A673 (cell line): ENCODE results near the gene HFM1.
A peak's percentile ranks its signal among the peaks of the same experiment; 100 is the strongest.

Experiments used
- CTCF ChIP-seq: fragments of 300-800, 200-600 bp; sonication (generic); conservative IDR thresholded peaks from 2 replicates; pipeline ENCODE4 v1.5.1; 2017; ENCODE audit warnings: low read depth, mild to moderate bottlenecking, antibody characterized with exemption, low read length, moderate library complexity, mixed read lengths
- EZH2 ChIP-seq: fragments of 200-600 bp; sonication (generic); IDR thresholded peaks from 2 replicates; pipeline ENCODE4 v1.6.1; 2017; ENCODE audit warnings: borderline replicate concordance, low read depth, mild to moderate bottlenecking, mixed read lengths, antibody characterized with exemption, low read length; ENCODE audit not compliant: poor library complexity, severe bottlenecking

GRCh38 chr1:91400133-91400725 is 4.4 kb downstream of the HFM1 start:
- TF ChIP-seq CTCF: peak; percentile 36; the same call in 1 of the 2 replicates
- no peak for TF ChIP-seq EZH2
